GM18526 (cell line): ENCODE data around the gene MDFI.

ENCODE experiments used
- POLR2A ChIP-seq: IDR thresholded peaks from 3 replicates; pipeline ENCODE4 v1.6.1; 2011; ENCODE audit not compliant: insufficient read length; ENCODE audit errors: extremely low read depth

Gene MDFI

GRCh38 chr6:41691426-41692079 is 53.3 kb downstream of the MDFI start:
- TF ChIP-seq POLR2A: no peak

- no peak for TF ChIP-seq POLR2A
These were observed 53.9 kb downstream of the MDFI start for GRCh38 chr6:41692080-41692675.

DNA sequence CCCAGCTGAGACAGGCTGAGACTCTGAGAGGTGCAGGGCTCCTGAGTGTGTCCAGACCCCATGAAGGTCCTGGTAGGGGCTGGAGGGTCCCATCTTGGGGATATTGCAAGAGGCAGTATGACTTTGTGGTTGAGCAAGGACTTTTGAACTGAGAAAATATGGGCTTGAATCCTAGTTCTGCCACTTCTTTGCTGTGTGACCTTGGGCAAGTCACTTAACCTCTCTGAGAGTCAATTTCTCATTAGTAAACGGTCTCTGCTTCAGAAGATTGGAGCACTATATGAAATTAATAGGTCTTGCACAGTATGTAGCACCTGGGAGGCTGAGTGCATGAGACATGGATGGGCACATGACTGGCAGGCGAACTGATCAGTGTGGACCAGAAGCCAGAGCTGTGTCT is 54.5 kb downstream of the MDFI start:
- TF ChIP-seq POLR2A: no peak

DNA sequence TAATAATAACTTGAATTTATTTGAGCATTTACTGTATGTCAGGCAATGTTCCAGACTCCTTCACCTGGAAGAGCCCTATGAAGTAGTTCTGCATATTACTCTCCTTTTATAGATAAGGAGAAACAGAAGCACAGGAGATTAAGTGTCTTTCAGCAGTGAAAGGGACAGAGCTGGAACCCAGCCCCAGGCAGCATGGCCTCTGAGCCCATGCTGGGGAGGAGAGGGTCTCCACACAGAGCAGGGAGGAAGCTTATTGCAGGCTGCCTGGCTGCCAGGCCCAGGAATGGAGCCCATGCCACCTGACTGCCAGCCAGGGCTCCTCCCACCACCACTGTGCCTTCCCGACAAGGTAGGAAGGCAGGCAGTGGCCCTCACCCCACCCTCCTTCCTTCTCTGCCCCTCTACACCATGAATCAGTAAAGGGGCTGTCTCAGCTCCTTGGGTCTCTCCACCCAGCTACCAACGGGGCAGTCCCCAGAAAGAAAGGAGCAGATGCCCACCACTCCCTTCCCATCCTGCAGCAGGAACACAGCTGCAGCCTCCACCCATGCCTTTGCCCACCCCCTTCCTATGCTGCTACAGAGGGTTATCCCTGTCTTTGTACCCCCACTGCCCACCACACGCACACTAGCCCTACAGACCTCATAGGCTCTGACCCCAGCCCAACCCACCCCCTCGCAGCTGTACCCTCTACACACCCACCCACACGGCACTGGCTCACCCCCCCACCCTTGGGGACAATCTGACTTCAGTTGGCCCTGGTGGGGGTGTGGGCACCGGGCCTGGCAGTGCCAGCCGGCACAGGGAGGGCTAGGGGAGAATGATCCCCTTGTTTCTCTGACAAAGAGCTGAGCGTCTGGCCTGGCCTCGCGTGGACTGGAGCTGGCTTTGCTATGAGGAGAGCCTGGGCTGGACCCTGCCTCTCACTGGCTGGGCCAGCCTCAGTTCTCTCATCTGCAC is 55.3 kb downstream of the MDFI start:
- no peak for TF ChIP-seq POLR2A

- no peak for TF ChIP-seq POLR2A
These were observed 56.7 kb downstream of the MDFI start for GRCh38 chr6:41694815-41695526.

DNA sequence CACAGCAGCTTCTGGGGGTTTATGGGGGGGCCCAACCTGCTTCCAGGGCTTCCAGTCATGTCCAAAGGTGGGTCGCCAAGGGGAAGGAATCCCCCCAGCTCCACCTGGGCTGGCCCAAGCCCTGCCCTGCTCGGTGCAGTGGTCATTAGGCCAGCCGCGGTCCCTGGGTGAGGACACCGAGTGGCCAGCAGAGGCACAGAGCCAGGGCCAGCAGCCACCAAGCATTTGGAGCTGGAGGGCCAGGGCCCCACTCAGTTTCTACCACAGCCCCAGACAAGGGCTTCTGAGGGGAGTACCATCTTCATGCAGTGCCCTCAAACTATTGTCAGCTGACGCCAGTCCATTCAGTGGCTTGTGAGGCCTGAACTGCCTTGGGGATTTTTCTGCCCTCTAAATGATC is 57.6 kb downstream of the MDFI start:
- no peak for TF ChIP-seq POLR2A

DNA sequence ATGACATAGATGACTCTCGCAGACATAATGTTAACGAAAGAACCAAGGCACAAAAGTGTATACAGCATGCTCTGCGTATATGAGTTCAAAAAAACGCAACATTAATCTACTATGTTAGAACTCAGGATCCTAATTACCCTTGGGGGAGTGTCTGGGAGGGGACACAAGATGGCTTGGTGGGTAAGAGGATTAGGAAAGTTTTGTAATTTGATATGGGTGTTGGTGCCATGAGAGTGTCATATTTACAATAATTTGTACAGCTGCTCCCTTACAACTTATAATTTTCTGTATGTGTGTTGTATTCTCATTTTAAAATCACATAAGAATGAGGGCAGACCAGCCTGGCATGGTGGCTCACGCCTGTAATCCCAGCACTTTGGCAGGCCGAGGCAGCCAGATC is 58.5 kb downstream of the MDFI start:
- no peak for TF ChIP-seq POLR2A

DNA sequence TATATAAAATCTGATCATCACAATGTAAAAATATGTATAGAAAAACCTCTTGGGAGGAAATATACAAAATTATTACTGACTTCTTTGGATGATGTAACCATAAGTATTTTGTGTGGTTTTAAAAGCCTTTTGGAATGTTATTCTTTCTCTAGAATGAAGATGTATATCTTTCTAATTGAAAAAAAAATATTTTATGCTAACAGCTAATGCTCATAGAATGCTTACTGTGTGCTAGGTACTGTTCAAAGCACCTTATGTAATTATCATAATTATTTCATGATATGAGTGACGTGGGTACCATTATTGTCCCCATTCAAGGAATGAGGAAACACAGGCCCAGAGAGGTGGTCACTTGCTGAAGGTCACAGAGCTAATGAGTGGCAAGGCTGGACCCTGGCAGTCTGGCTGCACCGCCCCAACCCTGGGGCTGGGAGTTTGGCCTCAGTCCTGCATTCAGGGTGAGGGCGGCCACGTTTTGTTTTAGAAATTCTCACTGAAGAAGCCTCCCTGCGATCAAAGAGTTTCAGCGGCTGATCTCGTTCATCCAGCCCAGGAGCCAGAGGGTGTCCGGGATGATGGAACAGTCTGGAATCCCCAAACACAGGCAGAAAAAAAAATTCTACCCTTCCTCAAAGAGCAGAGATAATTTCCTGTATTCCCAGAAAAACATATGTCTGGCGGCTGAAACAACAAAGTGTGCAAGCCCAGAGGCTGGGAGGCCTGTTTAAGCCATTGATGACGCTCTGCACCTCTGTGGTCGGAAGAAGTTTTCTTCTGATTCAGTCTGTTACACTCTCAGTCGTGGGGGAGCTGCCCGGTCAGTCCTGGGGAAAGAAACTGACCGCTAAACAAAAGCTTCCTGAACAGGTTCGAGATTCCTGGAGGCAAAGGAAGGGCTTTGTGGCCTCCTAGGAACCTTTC is 59.9 kb downstream of the MDFI start:
- TF ChIP-seq POLR2A: no peak

DNA sequence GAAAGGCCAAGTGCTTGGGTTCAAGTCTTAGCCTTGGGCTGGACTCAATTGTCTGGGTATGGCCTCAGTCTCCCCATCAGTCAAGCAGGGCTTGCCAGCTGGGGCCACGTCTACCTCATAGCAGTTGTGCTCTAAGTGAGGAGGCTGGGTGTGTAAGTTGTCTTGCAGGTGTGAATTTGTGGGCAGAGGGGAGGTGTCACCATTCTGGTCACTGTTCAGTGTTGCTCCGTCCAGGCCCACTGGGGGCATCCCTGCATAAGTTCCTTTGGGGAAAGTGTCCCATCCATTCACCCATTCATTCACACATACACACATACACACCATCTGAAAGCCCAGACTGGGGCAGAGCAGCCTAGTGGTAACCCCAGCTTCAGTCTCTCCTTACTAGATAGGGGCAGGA is 60.8 kb downstream of the MDFI start:
- TF ChIP-seq POLR2A: no peak

GRCh38 chr6:41700463-41701347 is 62.4 kb downstream of the MDFI start:
- no peak for TF ChIP-seq POLR2A

DNA sequence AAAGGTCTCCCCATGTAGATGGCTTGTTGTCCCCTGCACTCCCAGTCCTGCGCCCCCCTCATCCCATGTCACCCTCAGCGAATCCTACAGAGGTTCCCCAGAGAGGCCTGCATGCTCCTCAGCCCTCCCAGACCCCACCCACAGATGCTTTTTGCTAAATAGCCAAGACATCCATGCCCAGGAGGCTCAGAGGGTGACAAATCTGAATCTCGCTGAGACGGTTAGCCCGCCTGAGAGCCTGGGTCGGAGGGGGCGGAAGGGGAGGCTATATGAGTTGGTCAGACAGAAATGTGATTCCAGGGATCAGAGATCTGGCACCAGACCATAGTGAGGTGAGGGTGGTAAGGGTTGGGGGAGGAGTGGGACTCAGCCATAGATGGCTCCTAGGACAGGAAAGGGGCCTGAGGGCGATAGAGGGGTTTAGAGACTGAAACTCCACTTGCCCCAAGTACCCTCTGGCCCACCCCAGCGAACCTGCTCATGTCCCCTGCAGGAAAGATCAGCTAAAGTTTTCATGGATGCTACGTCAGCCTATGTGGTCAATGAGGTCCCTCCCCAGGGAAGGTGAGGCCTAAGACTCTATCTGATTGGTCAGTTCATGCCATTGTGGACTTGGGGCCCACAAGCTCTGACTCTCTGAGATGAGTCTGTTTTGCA is 63.9 kb downstream of the MDFI start:
- no peak for TF ChIP-seq POLR2A

DNA sequence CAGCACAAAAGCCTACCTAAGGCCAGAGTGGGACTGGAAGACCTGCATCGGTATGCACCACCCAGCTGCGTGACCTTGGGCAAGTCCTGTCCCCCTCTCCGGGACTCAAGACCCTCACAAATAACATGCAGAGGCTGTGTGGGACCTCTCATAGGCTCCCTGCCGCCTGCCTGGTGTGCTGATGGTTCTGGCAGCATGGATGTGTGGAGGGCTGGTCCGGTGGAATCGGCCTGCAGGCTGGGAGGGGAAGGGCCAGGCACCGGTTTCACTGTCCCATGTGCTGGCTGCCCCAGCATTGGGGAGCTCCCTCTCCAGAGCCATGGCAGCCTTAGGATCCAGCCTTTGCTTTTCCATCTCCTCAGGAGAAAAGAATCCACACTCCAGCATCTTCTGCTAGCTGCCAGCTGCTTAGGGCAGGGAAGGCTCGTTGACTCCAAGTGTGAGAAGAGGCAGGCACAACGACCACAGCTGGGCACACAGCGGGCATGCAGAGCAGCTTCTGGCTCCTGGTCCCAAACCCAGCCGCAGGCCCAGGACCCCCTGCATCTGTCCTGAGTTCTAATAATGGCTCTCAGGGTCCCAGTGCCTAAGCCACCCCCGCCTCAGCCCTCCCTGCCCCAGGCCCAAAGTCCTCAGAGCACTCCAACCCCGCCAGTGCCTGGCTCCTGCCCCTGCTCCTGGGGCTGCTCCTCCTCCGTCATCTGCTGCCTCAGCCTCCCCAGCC is 64.7 kb downstream of the MDFI start:
- TF ChIP-seq POLR2A: no peak
